Fibroblast of peridontal ligament (primary cell): ENCODE measurements around the gene TRAPPC12.
A peak's percentile ranks its signal among the peaks of the same experiment; 100 is the strongest.
"Not testable (repeated sequence)": the region's sequence is repeated elsewhere in the genome, so short reads cannot be mapped to it uniquely, and the experiment has no call there.

Source experiments
- DNase-seq: peaks from one replicate; pipeline ENCODE4 v3.0.0-alpha.2; 2010; ENCODE audit errors: extremely low read depth

Gene TRAPPC12

DNA sequence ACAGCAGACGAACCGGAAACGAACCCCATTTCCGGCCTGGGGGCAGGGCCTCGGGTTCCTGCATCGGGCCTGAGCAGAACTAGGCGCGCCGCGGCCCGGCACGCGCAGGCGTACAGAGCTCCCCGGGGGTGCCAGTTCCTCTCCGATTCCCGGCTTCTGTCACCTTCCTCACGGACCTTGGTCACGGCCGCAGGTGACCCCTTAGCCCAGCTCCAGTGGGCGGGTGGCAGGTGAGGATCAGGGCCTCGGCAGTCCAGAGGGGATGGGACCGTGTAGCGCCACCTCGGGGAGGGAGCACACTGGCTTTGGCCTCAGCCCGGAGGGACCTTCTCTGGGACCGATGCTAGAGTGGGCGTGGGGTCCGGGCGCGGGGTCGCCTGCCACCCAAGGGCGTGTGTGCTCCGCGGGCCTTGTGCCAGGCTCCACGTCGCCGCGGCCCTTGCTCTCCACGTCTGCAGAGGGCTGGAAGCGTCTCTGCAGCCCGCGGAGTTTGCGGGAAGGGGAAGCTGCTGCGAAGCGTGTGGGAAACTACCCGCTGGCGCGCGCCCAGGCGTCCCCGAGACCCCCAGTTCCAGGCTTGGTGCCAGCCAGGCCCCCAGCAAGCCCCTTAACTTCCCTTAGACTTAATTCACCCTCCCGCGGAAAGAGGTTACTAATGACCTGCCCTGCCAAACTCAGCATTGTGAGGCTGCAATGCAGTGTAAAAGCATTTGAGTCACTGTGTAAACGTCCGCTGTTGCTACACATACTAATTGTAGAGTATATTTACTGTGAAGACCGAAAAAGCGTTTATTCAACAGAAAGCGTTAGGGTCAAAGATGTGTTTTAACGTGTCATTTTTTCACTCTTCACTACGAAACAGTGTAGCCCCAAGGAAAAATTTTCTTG lies at the start of gene TRAPPC12:
TRAPPC12 (plus strand) TSS at position 48 of the 888 bp plus-strand sequence. CDS start 7,930 bp downstream, outside the sequence.
- peak; percentile 75 for DNase-seq

GRCh38 chr2:3332133-3332532 lies 47.4 kb upstream of the TRAPPC12 start:
- no peak for DNase-seq

DNA sequence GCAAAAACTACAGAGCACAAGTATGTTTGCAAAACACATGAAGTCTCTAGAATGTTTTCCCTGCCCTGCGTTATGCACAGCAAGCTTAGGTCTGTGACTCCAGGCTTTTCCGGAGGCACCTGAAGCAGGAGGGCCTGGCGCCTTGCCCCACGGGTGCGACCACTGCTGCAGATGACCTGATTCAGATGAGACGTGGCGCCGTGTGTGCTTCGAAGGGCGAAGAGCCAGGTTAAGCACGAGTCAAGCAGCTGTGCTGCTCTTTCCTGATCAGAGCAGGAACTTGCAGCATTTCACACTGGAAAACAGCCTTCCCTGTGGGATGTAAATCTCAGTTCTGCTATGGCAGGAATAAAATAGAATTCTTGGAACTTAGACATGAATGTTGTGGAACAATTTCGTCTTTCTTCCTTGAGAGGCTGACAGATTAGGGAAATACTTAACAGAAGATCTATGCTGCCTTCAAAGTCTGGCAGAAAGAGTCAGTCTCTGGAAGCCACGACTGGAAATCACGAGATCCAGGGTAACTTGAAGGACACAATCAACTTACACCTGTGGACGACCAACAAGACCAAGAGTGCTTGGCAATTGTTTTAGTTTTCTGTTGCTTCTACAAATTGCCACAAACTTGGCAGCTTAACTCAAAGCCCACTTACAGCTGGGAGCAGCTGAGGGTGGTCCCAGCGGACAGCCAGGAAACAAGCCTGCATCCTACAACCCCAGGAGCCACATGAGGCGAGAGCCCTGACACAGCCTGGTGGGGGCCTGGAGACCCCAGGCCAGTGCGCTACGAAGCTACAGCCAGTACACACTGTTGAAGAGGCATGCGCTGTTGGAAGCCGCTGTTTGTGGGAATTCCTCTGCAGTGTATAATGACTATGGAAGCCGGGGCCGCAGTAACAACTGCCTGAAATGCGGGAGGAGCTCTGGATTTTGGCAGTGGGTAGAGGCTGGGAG lies 44.8 kb upstream of the TRAPPC12 start:
- no peak for DNase-seq

GRCh38 chr2:3336844-3337243 lies 42.6 kb upstream of the TRAPPC12 start:
- DNase-seq: no peak

DNA sequence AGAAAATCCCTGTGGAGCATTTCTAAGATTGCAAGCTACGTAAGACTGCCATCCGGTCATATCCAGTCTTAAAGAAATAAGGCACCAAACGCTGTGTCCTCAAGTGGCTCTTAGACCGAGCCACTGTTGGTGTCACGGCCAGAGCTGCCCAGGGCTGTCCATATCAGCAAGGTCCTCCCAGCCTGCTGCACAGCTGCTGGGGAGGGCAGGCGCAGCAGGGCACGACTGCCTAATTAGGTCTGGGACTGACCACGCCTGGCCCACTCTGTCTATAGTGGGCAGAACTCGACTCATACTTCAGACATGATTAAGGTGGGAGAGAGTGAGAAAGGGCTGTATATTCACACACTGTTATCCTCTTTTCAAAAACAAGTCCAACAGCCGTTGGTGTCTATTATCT lies 41.2 kb upstream of the TRAPPC12 start:
- no peak for DNase-seq

DNA sequence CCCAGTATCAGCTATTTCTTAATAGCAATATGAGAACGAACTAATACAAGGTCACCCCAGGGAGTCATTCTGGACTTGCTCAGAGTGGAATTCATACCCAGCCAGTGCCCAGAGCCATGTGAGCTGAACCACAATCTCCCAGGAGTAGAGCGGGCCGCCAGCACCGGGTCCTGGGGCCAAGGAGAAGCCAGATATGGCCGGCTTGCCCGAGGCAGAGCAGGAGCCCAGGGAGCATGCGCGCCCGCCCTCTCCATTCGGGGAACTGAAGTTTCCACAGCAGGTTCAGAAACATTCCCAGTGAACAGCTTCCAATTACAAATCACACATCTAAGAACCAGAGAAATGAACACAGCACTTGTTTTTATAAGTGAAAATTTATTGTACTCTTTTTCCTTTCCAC lies 39.4 kb upstream of the TRAPPC12 start:
- DNase-seq: no peak

DNA sequence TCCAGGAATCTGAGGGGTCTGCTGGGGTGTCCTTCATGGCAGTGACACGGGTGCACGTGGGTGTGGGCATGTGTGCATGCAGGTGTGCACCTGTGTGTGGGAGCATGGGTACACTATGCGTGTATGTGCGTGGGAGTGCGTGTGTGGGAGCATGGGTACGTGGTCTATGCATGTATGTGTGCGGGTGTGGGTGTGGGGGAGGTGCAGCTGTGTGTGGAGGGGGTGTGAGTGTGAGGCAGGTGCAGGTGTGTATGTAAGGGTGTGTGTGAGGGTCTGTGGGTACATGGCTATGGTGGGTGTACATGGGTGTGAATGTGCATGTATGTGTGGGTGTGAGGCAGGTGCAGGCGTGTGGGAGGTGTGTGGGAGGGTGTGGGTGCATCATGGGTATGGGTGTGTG lies 38.2 kb upstream of the TRAPPC12 start:
- no peak for DNase-seq

GRCh38 chr2:3342324-3342723 lies 37.2 kb upstream of the TRAPPC12 start:
- DNase-seq: no peak

DNA sequence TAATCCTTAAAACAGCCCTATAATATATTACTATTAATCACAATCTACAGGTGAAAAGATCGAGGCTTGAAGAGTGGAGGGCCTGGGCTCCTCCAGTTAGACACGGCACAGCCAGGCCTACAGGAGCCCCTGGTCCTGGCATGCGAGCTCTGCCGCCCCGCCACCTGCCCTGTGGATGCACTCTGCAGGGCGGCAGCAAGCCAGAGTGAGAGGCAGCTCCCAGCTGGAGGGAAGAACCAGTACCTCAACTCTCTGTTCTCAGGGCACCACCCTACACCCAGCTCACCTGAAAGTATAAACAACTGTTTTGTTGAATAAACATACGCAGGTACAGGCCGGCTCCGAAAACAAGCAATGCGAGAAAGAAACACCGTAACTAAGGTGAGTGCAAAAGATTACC lies 36.5 kb upstream of the TRAPPC12 start:
- DNase-seq: no peak

DNA sequence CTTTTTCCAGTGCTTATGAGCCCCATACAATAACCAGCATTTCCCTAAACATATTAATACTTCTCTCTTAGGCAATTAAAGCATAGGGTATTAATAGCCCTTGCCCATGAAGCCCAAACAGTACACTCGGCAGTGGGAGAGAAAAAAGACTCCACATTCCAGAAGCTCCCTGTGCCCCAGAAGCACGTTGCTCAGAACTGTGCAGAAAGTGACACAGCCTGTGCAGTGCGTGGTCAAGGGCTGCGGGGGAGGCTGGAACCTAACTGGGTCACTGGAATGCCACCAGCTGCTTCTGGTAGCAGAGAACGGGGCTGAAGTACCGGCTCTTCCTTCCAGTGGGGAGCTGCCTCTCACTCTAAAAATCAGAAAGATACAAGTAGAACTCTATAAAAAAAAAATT lies 34.6 kb upstream of the TRAPPC12 start:
- DNase-seq: no peak

DNA sequence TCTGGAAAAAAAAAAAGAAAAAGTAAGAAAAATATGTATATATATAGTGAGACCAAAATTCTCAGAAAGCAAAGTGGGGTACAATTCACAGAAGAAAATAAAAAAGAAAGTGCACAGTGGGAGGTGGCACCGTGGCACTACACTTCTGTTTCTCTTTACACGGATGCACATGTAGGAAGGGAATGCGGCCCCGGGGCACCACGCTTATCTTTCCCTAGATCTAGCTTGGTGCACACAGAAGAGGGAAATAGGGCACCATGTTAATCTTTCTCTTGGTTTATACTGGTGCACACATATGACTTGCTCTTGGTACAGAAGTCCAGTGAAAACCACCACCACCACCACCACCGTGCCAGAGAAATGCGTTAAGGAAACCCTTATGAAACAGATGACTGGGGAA lies 33.9 kb upstream of the TRAPPC12 start:
- DNase-seq: no peak

DNA sequence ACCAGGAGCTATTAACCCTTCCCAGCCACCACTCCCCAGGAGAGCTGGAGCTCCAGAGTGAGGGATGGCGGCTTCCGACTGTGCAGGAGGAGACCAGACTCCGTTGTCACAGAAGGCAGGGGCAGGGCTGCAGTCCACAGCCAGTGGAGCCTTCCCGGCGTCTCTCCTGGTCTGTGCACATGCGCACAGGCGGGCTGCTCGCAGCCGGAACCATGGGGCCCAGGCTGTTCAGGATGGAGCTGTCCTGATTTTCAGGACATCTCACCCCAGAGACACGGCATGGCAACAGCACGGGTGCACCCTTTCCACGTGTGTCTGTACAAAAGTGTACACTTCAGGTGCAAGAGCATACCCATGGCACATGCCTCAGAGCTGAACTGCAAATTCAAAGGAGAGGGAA lies 30.7 kb upstream of the TRAPPC12 start:
- DNase-seq: no peak

GRCh38 chr2:3349211-3349693 lies 30.2 kb upstream of the TRAPPC12 start:
- DNase-seq: no peak

DNA sequence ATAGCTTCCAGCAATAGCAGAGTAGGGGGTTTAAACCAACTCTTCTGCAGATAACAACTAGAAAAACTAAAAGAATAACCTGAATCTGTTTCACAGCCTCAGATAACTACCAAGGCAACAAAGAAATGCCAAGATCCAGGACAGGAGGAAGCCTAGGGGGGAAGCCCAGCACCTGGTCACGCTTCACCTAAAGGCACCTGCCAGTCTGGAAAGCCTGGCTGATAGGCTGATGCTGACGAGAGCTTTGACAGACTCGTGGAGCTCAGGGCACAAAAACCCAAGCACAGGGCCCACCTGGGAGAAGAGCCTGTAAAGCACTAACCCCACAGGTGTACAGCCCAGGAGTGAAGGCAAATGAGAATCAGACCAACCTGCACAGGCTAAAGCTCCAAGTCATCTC lies 24.5 kb upstream of the TRAPPC12 start:
- DNase-seq: no peak

DNA sequence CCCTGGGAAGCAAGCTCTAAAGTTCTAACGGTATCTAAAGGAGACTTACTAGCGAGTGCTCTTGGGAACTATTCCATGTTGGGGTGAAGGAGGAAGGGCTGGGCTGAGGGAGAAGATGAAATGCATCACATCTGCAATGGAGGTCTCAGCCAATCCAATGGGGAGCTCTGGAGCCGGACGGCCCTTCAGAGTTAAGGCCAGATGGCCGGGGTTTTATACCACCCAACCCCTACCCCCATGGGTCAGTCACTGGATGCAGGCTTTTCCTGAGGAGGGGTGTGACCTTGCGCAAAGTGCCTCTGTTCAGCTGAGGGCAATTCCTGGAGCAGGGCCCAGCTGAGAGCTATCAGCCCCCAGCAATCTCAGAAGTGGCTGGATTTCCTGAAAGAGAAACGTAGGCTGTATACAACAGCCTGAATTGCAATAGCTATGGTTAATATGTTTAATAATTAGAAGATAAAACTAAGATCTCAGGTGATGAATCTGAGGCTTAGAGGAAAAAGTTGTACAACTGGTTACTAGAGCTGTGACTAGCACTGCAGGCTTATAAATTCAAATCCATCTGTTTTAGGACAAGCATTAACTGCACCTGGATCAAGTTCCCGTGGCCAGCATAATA lies 23.4 kb upstream of the TRAPPC12 start:
- DNase-seq: no peak

DNA sequence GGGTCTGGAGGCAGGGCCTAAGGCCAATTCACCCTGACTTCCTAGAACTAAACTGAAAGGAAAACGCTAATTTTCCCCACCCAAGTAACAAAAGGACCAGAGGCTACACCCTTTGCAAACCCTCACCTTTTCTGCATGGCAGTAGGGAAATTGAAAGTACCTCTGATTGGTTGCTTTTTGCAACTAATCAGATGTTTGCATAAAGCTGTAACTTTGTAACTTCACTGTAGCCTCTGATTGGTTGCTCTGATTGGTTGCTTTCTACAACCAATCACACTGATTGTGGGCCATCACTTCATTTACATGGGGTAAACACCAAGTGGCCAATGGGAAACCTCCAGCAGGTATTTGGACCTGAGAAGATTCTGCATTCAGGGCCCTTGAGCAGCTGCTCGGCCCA lies 22.7 kb upstream of the TRAPPC12 start:
- DNase-seq: peak; percentile 12

- not testable (repeated sequence) for DNase-seq
These were observed 22.0 kb upstream of the TRAPPC12 start for GRCh38 chr2:3357446-3357845.

DNA sequence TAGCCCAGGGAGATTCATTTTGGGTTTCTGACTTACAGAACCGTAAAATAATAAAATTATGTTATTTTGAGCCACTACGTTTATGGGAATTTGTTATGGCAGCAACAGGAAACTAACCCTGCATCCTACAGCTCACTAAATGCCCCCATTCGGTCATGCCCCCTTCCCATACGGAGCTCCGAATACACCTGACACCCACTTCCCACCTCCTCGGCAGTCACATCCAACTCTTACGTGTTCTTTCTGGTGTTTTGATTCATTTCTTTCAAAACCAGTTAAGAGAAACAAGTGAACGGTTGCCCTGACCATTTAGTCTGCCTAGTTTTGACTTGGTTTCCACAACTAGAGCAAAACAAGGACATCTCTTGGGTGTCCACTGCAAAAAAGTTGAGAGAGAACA lies 21.6 kb upstream of the TRAPPC12 start:
- no peak for DNase-seq

- no peak for DNase-seq
These were observed 17.7 kb upstream of the TRAPPC12 start for GRCh38 chr2:3361518-3362389.

- DNase-seq: no peak
These were observed 14.3 kb upstream of the TRAPPC12 start for GRCh38 chr2:3365219-3365618.

DNA sequence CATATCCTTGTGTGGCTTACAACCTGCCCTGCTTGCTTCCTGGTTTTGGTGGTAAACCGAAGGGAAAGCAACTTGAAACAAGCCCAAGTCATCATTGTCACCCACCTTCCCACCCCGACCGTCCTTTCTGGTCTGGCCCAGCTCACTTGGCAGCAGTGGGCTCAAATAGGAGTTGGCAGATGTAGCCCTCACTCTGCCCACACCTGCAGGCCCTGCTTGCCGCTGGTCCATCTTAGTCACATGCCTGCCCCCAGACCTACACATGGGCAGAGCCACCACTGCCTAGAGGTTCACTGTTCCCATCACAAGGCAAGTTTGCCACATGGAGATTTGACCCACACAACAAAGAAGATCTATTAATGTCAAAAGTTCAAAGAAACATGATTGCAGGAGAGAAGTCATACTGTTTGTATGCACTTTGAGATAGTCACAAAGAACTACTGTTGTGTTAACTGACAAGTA lies 11.2 kb upstream of the TRAPPC12 start:
- DNase-seq: no peak
